Endothelial cell of umbilical vein (primary cell): ENCODE results near the gene TTC39A.

Source experiments
- EZH2 ChIP-seq: IDR thresholded peaks from 2 replicates; pipeline ENCODE4 v1.6.1; 2012; ENCODE audit warnings: borderline replicate concordance, low read depth, mild to moderate bottlenecking, moderate library complexity, low read length, inconsistent platforms; ENCODE audit not compliant: severe bottlenecking
- GATA2 ChIP-seq: IDR thresholded peaks from 2 replicates; pipeline ENCODE4 v1.7.0; 2011; ENCODE audit warnings: low read depth, mild to moderate bottlenecking, moderate library complexity, mixed read lengths, low read length; ENCODE audit not compliant: insufficient read length, insufficient read depth
- MYC ChIP-seq: IDR thresholded peaks from one replicate; pipeline ENCODE4 v1.6.1; 2011; ENCODE audit warnings: mild to moderate bottlenecking, low read depth, low read length
- POLR2A ChIP-seq: IDR thresholded peaks from 2 replicates; pipeline ENCODE4 v1.6.1; 2012; ENCODE audit warnings: low read depth, mild to moderate bottlenecking, control low read depth, low read length
- POLR2AphosphoS5 ChIP-seq: IDR thresholded peaks from 2 replicates; pipeline ENCODE4 v1.6.1; 2012; ENCODE audit warnings: low read depth, mild to moderate bottlenecking, control low read depth, low read length, moderate library complexity; ENCODE audit not compliant: insufficient read depth
- TF ChIP-seq, protein P1 (sequence below), 2 donors: IDR thresholded peaks; 1 replicate in 1 of 2; 2 replicates in 1 of 2; pipeline ENCODE4 v1.5.1; 2011; ENCODE audit warnings: low read length in 2 of 2, mild to moderate bottlenecking in 2 of 2, moderate library complexity in 2 of 2, control low read depth in 1 of 2, inconsistent platforms in 1 of 2, low read depth in 1 of 2; ENCODE audit not compliant: insufficient read depth in 1 of 2; ENCODE audit errors: extremely low read depth in 1 of 2
- TF ChIP-seq, protein P2 (sequence below): IDR thresholded peaks from 2 replicates; pipeline ENCODE4 v1.6.1; 2011; ENCODE audit not compliant: insufficient read depth, insufficient read length

DNA sequence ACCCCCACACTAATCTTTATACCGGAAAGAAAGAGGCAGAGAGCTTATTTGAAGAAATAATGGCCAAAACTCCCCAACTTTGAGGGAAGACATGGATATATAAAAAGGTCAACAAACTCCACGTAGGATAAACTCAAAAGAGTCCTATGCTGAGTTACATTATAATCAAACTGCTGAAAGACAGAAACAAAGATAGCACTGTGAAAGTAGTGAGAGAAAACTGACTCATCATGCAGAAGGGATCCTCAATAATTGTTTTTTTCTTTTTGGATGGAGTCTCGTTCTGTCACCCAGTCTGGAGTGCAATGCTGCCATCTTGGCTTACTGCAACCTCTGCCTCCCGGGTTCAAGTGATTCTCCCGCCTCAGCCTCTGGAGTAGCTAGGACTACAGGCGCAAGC is 48.5 kb upstream of the TTC39A start:
- TF ChIP-seq POLR2A (no peak), EZH2 (no peak), MYC (no peak), POLR2AphosphoS5 (no peak), GATA2 (no peak)
- TF ChIP-seq, protein P1, sequence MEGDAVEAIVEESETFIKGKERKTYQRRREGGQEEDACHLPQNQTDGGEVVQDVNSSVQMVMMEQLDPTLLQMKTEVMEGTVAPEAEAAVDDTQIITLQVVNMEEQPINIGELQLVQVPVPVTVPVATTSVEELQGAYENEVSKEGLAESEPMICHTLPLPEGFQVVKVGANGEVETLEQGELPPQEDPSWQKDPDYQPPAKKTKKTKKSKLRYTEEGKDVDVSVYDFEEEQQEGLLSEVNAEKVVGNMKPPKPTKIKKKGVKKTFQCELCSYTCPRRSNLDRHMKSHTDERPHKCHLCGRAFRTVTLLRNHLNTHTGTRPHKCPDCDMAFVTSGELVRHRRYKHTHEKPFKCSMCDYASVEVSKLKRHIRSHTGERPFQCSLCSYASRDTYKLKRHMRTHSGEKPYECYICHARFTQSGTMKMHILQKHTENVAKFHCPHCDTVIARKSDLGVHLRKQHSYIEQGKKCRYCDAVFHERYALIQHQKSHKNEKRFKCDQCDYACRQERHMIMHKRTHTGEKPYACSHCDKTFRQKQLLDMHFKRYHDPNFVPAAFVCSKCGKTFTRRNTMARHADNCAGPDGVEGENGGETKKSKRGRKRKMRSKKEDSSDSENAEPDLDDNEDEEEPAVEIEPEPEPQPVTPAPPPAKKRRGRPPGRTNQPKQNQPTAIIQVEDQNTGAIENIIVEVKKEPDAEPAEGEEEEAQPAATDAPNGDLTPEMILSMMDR (IDR thresholded peaks at IDR 0.05; ENCODE audit: extremely low read depth in 1 of 2, insufficient read depth in 1 of 2, low read depth in 1 of 2, low read length in 2 of 2), result no peak
- TF ChIP-seq, protein P2, sequence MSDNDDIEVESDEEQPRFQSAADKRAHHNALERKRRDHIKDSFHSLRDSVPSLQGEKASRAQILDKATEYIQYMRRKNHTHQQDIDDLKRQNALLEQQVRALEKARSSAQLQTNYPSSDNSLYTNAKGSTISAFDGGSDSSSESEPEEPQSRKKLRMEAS, result no peak
